IPS-20b (cell line): Measurements from ENCODE around the gene GRM3.
"Not testable (repeated sequence)": the region's sequence is repeated elsewhere in the genome, so short reads cannot be mapped to it uniquely, and the experiment has no call there.

Experiments
- H3K27ac ChIP-seq: one replicate; pipeline ENCODE4 v1.5.1; 2013; ENCODE audit warnings: low read length
- H3K27me3 ChIP-seq: 2 replicates; pipeline ENCODE4 v1.6.1; 2013; ENCODE audit warnings: mild to moderate bottlenecking, low read length, inconsistent platforms; ENCODE audit not compliant: insufficient read depth
- H3K36me3 ChIP-seq: 2 replicates; pipeline ENCODE4 v1.6.1; 2013; ENCODE audit warnings: low read depth, mild to moderate bottlenecking, inconsistent platforms, low read length, moderate library complexity; ENCODE audit not compliant: insufficient read depth
- H3K4me1 ChIP-seq: 2 replicates; pipeline ENCODE4 v1.6.1; 2013; ENCODE audit warnings: mild to moderate bottlenecking, control low read depth, inconsistent platforms, low read length, moderate library complexity; ENCODE audit not compliant: insufficient read depth
- H3K4me3 ChIP-seq: 2 replicates; pipeline ENCODE4 v1.5.1; 2013; ENCODE audit warnings: mild to moderate bottlenecking, low read length, inconsistent platforms
- H3K9ac ChIP-seq: 2 replicates; pipeline ENCODE4 v1.6.1; 2013; ENCODE audit warnings: low read depth, mild to moderate bottlenecking, inconsistent platforms, low read length, moderate library complexity
- H3K9me3 ChIP-seq: 2 replicates; pipeline ENCODE4 v1.6.1; 2013; ENCODE audit warnings: mild to moderate bottlenecking, low read depth, low read length, inconsistent platforms; ENCODE audit not compliant: insufficient read depth

GRM3 gene

GRCh38 chr7:86643561-86644281 is at the start of gene GRM3:
Gene GRM3, plus strand, starts transcription at chr7:86643909. Its CDS starts 121,237 bp downstream, at chr7:86765146.
- Histone ChIP-seq H3K36me3 (no peaks in the 10 kb centered on the region), H3K27me3 (peaks cover 41% of the 10 kb centered on the region), H3K27ac (no peak within 1 kb of the TSS), H3K9me3 (no peaks in the 10 kb centered on the region), H3K4me1 (peaks cover 17% of the 10 kb centered on the region; the same call in 1 of the 2 replicates), H3K4me3 (peak within 1 kb of the TSS; percentile 79), H3K9ac (peak within 1 kb of the TSS; percentile 51; the same call in 1 of the 2 replicates)

DNA sequence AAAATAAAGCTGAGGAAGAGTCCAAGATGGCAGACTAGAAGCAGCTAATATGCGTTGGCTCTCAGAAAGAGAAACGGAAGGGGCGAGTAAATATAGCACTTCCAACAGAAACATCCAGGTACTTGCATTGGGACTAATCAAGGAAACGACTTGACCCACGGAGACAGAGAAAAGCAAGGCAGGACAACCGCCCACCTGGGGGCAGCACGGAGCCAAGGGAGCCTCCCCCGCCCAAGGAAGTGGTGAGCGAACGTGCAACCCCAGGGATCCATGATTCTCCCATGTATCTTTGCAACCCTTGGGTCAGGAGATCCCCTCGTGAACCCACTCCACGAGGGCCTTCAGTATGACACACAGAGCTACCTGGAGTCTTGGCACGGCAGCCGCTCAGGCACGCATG is 45.4 kb upstream of the GRM3 start:
- Histone ChIP-seq H3K4me1 (no peaks in the 10 kb centered on the region), H3K27ac (no peak overlapping the region), H3K9ac (no peak overlapping the region), H3K36me3 (no peaks in the 10 kb centered on the region), H3K4me3 (no peak overlapping the region), H3K9me3 (no peaks in the 10 kb centered on the region), H3K27me3 (no peaks in the 10 kb centered on the region)

- no peak overlapping the region for H3K9ac ChIP-seq
- no peaks in the 10 kb centered on the region for H3K27me3 ChIP-seq
Measured at GRCh38 chr7:86598721-86599120, 45.0 kb upstream of the GRM3 start.

GRCh38 chr7:86600506-86601290 is 43.0 kb upstream of the GRM3 start:
- Histone ChIP-seq H3K9me3 (no peaks in the 10 kb centered on the region), H3K4me1 (no peaks in the 10 kb centered on the region), H3K9ac (no peak overlapping the region), H3K27me3 (no peaks in the 10 kb centered on the region), H3K4me3 (no peak overlapping the region), H3K36me3 (no peaks in the 10 kb centered on the region), H3K27ac (no peak overlapping the region)

More at GRCh38 chr7:86598721-86599120, 45.0 kb upstream of the GRM3 start:
- Histone ChIP-seq H3K27ac (no peak overlapping the region), H3K4me1 (no peaks in the 10 kb centered on the region), H3K36me3 (no peaks in the 10 kb centered on the region), H3K4me3 (no peak overlapping the region), H3K9me3 (no peaks in the 10 kb centered on the region)

DNA sequence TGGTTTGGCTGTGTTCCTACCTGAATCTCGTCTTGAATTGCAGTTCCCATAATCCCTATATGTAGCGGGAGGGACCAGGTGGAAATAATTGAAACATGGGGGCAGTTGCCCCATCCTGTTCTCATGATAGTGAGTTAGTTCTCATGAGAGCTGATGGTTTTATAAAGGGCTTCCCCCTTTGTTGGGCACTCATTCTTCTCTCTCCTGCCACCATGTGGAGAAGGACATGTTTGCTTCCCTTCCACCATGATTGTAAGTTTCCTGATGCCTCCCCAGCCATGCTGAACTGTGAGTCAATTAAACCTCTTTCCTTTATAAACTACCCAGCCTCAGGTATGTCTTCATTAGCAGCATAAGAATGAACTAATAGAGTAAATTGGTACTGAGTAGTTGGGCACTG is 28.0 kb upstream of the GRM3 start:
- H3K4me1 ChIP-seq, H3K36me3 ChIP-seq, H3K9ac ChIP-seq, H3K4me3 ChIP-seq, H3K27me3 ChIP-seq, H3K27ac ChIP-seq, H3K9me3 ChIP-seq: not testable (repeated sequence)

DNA sequence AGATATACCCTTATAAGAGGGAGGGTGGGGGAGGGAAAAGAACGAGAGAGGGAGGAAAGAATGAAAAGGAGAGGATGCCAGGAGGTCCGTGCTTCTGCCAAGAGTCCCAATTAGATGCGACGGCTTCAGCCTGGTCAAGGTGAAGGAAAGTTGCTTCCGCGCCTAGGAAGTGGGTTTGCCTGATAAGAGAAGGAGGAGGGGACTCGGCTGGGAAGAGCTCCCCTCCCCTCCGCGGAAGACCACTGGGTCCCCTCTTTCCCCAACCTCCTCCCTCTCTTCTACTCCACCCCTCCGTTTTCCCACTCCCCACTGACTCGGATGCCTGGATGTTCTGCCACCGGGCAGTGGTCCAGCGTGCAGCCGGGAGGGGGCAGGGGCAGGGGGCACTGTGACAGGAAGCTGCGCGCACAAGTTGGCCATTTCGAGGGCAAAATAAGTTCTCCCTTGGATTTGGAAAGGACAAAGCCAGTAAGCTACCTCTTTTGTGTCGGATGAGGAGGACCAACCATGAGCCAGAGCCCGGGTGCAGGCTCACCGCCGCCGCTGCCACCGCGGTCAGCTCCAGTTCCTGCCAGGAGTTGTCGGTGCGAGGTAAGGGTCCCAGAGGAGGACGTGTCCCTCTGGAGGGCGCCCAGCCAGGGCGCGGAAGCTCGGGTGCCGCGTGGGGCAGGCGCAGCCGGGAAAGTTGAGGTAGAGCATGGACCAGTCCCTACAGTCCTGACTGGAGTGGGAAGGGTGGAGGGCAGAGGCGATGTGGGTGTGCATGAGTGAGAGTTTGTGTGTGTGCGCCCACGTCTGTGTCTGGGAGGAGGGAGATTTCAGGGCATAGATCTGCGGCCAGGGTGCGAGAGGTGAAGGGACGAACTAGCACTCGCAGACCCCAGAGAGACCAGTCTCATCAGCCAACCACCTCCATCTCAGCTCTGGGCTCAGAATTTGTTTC is 844 bp downstream of the GRM3 start:
- Histone ChIP-seq H3K36me3 (no peaks in the 10 kb centered on the region), H3K4me1 (peaks cover 19% of the 10 kb centered on the region; the same call in 1 of the 2 replicates), H3K4me3 (peak overlapping the region; percentile 79), H3K9me3 (no peaks in the 10 kb centered on the region), H3K9ac (peak overlapping the region; percentile 51; the same call in 1 of the 2 replicates), H3K27me3 (peaks cover 41% of the 10 kb centered on the region), H3K27ac (no peak overlapping the region)

DNA sequence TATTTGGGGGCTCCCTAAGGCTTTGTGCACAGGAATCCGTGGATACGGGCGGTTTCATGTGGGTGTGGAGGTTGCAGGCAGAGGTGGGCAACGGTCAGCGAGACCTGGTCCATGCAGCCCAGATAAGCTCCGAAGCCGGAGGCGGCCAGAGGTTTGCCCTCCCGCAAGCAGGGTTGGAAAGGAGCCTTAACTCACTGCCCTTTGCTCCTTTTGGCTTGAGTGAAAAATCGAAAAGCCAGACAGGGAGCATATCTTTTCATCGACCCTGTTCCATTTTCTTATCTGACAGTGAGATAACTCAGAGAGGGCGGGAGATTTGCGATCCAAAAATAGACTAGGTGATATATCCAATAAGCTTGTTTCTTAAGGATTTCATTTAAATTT is 1.5 kb downstream of the GRM3 start:
- Histone ChIP-seq H3K4me1 (peaks cover 19% of the 10 kb centered on the region; the same call in 1 of the 2 replicates), H3K27me3 (peaks cover 41% of the 10 kb centered on the region), H3K4me3 (peak overlapping the region; percentile 79), H3K9me3 (no peaks in the 10 kb centered on the region), H3K9ac (peak overlapping the region; percentile 51; the same call in 1 of the 2 replicates), H3K36me3 (no peaks in the 10 kb centered on the region), H3K27ac (no peak overlapping the region)

DNA sequence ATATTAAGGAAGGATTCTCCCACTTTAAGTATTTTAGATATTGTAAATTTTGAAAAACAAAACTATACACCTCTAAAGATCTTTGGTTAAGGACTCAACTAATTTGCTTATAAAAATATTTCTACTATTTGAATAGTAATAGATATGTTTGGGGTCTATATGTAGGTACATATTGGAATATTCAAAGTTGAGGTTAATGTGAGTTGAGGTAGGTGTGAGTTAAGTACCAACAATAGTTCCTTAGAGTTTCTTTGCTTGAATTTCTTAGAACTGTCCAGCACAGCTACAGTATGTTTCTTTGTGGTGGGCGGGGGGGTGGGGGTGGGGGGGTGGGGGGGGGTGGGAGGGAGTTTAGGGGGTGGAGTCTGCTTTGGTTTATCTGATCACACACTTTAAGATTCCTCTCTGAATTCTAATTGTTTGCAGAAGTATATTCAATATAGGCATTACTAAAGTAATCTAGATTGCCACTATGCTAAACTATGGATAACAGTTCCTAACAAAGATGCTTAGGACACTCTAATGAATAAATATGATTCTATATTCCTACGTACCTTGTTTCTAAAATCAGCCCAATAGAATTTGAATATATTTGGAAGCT is 2.1 kb downstream of the GRM3 start:
- Histone ChIP-seq H3K9me3 (no peaks in the 10 kb centered on the region), H3K4me3 (peak overlapping the region; percentile 79; the same call in 1 of the 2 replicates), H3K4me1 (peaks cover 24% of the 10 kb centered on the region; the same call in 1 of the 2 replicates), H3K27ac (no peak overlapping the region), H3K27me3 (peaks cover 41% of the 10 kb centered on the region), H3K9ac (no peak overlapping the region), H3K36me3 (no peaks in the 10 kb centered on the region)

DNA sequence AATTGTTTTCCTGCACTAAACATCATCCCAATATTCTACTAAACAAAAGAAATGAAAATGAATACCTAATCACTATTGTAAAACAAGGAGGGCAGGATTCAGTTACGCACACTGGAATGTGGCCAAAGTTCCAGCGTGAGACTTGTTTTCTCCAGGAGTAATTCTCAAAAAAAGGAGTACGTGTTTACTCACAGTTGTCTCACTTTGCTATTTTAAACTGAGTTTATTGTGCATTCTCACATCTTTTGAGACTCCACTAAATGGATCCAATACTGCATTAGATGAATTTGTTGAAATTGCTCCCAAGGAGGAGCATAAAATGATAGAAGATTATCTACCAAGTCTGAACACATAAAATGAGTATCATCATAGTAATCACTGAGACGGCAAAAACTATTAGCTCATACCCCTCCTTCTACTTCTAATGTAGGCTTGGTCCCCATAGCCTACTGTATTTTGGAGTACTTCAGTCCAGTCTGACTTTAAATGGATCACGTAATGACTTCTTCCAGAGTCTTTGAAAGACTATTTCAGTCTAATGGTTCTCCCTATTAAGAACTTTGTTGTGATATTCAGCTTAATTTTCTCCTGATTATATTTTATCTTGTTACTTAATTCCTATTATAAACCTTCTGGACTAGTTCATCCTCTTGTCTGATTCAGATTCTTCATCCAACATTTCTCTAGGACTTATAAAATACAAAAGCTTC is 3.8 kb downstream of the GRM3 start:
- H3K4me3 ChIP-seq, result no peak overlapping the region
- peaks cover 30% of the 10 kb centered on the region; the same call in 1 of the 2 replicates for H3K4me1 ChIP-seq
- peaks cover 36% of the 10 kb centered on the region for H3K27me3 ChIP-seq
- H3K27ac ChIP-seq, result no peak overlapping the region
- H3K9ac ChIP-seq, result no peak overlapping the region
- H3K36me3 ChIP-seq, result no peaks in the 10 kb centered on the region
- no peaks in the 10 kb centered on the region for H3K9me3 ChIP-seq

DNA sequence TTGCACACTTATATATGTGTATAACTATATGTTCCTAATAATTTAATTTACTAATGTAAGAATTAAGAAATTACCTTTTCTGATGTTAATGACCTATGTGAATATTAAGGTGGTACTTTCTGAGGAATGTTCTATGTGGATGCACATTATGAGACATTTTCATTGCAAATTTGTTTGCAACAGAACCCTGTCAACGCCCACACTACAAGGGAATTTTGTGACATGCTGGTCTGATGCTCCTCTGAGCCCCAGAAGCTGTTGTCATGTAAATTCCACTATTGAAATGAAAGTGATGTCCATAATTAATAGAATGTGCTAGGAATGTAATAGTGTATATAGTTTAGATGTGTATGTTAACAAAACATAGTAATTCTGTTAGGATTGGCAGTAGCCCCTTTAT is 4.5 kb downstream of the GRM3 start:
- Histone ChIP-seq H3K9ac (no peak overlapping the region), H3K4me1 (peaks cover 30% of the 10 kb centered on the region; the same call in 1 of the 2 replicates), H3K27me3 (peaks cover 34% of the 10 kb centered on the region), H3K36me3 (no peaks in the 10 kb centered on the region), H3K9me3 (no peaks in the 10 kb centered on the region), H3K4me3 (no peak overlapping the region), H3K27ac (no peak overlapping the region)
